ENCODE results near the gene GNAQ.
A peak's percentile ranks its signal among the peaks of the same experiment; 100 is the strongest.
"Not testable (repeated sequence)": the region's sequence is repeated elsewhere in the genome, so short reads cannot be mapped to it uniquely, and the experiment has no call there.

Gene GNAQ

GRCh38 chr9:77806741-77807140 is 224.9 kb downstream of the GNAQ start:
- DNase-seq, result no peak

DNA sequence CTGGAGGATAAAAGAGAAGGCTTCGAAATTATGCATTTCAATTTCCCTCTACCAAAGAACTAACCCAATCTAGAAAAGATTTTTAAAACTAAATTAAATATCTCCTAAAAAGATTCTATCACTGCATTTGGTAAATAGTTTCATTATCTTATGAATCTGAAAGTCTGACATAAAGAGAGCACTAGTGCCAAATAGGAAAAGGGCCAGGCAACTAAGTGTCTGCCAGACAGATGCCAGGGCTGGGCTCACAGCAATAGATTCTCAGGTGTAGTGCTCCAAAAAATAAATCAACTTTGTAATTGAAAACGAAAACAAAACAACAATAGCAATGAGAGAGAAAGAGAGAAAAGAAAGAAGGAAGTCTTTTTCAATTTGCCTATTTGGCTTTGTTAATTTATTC is 225.8 kb downstream of the GNAQ start:
- no peak for DNase-seq

GRCh38 chr9:77803423-77803822 is 228.2 kb downstream of the GNAQ start:
- no peak for DNase-seq

GRCh38 chr9:77802515-77803293 is 228.9 kb downstream of the GNAQ start:
- no peak for DNase-seq

GRCh38 chr9:77802064-77802463 is 229.5 kb downstream of the GNAQ start:
- no peak for DNase-seq

GRCh38 chr9:77800924-77801551 is 230.6 kb downstream of the GNAQ start:
- no peak for DNase-seq

- DNase-seq, result no peak
These were observed 233.5 kb downstream of the GNAQ start for GRCh38 chr9:77798140-77798539.

GRCh38 chr9:77794985-77795384 is 236.6 kb downstream of the GNAQ start:
- no peak for DNase-seq

- no peak for DNase-seq
These were observed 237.8 kb downstream of the GNAQ start for GRCh38 chr9:77793849-77794248.

GRCh38 chr9:77789891-77790290 is 241.7 kb downstream of the GNAQ start:
- no peak for DNase-seq

- DNase-seq, result no peak
These were observed 246.3 kb downstream of the GNAQ start for GRCh38 chr9:77785341-77785740.

DNA sequence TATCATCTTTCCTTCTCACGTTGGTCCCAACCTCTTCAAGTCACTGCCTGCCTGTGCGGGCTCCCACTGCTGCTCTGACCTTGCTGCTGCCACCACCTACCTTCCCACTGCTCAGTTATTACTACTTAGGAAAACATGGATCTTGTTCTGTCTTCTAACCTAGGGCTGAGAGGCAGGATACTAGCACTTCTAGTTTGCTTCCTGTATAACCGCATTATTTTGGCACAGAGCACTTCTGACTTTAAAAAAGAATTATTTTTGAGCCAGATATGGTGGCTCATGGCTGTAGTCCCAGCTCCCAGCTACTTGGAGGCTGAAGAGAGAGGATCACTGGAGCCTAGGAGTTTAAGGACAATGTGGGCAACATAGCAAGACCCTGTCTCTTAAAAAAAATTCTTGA is 248.1 kb downstream of the GNAQ start:
- no peak for DNase-seq

- no peak for DNase-seq
These were observed 252.6 kb downstream of the GNAQ start for GRCh38 chr9:77779010-77779409.

GRCh38 chr9:77773381-77773780 is 258.2 kb downstream of the GNAQ start:
- DNase-seq, result no peak

- DNase-seq, result no peak
These were observed 259.0 kb downstream of the GNAQ start for GRCh38 chr9:77772646-77773045.

DNA sequence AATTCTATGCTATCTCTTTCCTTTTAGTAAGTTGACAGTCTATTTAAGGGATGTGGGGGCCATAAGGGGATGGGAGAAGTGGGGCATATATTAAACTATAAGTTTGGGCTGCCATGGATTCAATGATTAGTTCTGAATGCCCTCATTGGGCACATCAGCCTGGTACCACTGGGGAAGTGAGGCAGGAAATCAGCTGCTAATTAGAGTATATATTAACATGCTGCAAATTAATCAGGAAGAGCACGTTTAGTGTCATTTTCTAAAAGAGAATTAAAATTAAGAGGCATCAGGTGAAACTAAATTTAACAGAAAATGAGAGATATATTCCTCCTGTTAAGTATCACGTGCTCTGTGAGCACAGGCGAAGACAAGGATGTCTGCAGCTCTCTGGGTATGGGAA is 260.4 kb downstream of the GNAQ start:
- DNase-seq, result no peak

GRCh38 chr9:77770340-77770739 is 261.3 kb downstream of the GNAQ start:
- no peak for DNase-seq

DNA sequence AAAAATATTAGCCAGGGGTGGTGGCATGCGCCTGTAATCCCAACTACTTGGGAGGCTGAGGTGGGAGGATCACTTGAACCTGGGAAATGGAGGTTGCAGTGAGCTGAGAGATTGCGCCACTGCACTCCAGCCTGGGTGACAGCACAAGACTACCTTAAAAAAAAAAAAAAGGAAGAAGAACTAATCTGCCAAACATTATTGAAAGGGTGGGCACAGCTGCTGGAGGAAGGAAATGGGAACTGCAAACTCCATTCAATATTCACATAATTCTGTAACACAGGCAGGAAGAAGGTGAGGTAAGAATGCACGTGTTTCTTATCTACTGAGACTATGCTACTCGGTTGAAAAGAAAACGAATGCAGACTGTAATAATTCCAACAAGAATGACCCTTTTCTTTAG is 262.4 kb downstream of the GNAQ start:
- peak; percentile 36 for DNase-seq

DNA sequence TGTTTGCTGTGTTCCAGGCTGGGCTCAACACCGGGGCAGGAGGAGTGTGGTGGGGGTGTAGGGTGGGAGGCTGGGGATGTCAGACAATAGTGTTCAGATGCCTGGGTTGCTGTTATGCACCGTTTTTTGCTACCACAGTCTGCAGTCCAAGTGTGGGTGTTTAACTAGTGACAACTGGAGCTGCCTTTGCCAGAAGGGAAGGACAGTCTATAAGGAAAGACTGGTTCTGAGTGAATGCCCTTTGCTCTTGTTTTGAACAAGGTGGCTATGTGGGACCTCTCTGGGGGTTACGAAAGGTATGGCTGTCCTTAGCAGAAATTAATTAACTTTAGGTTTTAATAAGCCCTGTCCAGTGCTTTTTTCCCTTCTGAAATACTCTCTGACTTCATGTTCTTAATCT is 265.0 kb downstream of the GNAQ start:
- no peak for DNase-seq

- DNase-seq, result no peak
These were observed 265.8 kb downstream of the GNAQ start for GRCh38 chr9:77765781-77766259.

GRCh38 chr9:77764894-77765780 is 266.5 kb downstream of the GNAQ start:
- DNase-seq, result no peak

- no peak for DNase-seq
These were observed 268.0 kb downstream of the GNAQ start for GRCh38 chr9:77763566-77763965.

DNA sequence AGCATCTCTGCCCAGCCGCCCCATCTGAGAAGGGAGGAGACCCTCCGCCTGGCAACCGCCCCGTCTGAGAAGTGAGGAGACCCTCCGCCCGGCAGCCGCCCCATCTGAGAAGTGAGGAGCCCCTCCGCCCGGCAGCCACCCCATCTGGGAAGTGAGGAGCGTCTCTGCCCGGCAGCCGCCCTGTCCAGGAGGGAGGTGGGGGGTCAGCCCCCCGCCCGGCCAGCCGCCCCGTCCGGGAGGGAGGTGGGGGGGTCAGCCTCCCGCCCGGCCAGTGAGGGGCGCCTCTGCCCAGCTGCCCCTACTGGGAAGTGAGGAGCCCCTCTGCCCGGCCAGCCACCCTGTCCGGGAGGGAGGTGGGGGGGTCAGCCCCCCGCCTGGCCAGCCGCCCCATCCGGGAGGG is 270.7 kb downstream of the GNAQ start:
- DNase-seq, result not testable (repeated sequence)

- DNase-seq, result no peak
These were observed 272.2 kb downstream of the GNAQ start for GRCh38 chr9:77759391-77759790.
